OCI-LY3 (cell line): ENCODE data around the gene ACSL3.

Source experiments
- EZH2phosphoT487 ChIP-seq: fragments of 200-600 bp; shearing (Covaris generic); IDR thresholded peaks from 2 replicates; pipeline ENCODE4 v1.6.1; 2018; ENCODE audit warnings: antibody characterized with exemption, mixed run types, low read depth
- TF ChIP-seq, protein P1 (sequence below): fragments of 200-600, 300-600 bp; sonication (generic); IDR thresholded peaks from 2 replicates; pipeline ENCODE4 v1.5.1; 2014; ENCODE audit warnings: antibody characterized with exemption, low read length, low read depth

- TF ChIP-seq, protein P1, sequence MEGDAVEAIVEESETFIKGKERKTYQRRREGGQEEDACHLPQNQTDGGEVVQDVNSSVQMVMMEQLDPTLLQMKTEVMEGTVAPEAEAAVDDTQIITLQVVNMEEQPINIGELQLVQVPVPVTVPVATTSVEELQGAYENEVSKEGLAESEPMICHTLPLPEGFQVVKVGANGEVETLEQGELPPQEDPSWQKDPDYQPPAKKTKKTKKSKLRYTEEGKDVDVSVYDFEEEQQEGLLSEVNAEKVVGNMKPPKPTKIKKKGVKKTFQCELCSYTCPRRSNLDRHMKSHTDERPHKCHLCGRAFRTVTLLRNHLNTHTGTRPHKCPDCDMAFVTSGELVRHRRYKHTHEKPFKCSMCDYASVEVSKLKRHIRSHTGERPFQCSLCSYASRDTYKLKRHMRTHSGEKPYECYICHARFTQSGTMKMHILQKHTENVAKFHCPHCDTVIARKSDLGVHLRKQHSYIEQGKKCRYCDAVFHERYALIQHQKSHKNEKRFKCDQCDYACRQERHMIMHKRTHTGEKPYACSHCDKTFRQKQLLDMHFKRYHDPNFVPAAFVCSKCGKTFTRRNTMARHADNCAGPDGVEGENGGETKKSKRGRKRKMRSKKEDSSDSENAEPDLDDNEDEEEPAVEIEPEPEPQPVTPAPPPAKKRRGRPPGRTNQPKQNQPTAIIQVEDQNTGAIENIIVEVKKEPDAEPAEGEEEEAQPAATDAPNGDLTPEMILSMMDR, result no peak
- no peak for TF ChIP-seq EZH2phosphoT487
Observed at GRCh38 chr2:222825031-222825430, 35.8 kb upstream of the ACSL3 start.
